Measurements from ENCODE around the gene BICRAL.
"Not testable (repeated sequence)": the region's sequence is repeated elsewhere in the genome, so short reads cannot be mapped to it uniquely, and the experiment has no call there.

Gene BICRAL

GRCh38 chr6:42901538-42901957 is 119.7 kb downstream of the BICRAL start:
- no peak overlapping the region for H3K4me3 ChIP-seq (ENCODE audit: insufficient read depth, low read length, poor library complexity, severe bottlenecking)
- H3F3A ChIP-seq (ENCODE audit: insufficient read depth) = no peaks in the 10 kb centered on the region
- no peak overlapping the region for H2AFZ ChIP-seq (ENCODE audit: low read depth, low read length, severe bottlenecking)
- H3K9me2 ChIP-seq (replicated peaks; ENCODE audit: insufficient read depth, low read length) = no peaks in the 10 kb centered on the region
- H3K27me3 ChIP-seq (ENCODE audit: low read length) = no peaks in the 10 kb centered on the region
- no peaks in the 10 kb centered on the region for H4K20me1 ChIP-seq (ENCODE audit: low read depth, low read length)
- H3K36me3 ChIP-seq (ENCODE audit: low read length) = no peaks in the 10 kb centered on the region
- H3K27ac ChIP-seq (ENCODE audit: low read depth, low read length) = no peak overlapping the region
- no peak overlapping the region for H3K9ac ChIP-seq (ENCODE audit: low read length)
- H3K79me2 ChIP-seq (ENCODE audit: insufficient read depth, low read length) = no peaks in the 10 kb centered on the region
- H3K4me2 ChIP-seq (ENCODE audit: low read depth, low read length, poor library complexity, severe bottlenecking) = no peak overlapping the region
- TF ChIP-seq CTCF (IDR thresholded peaks at IDR 0.05; ENCODE audit: insufficient read depth, low read length, poor library complexity, severe bottlenecking) = peak; percentile 92
- no peak for TF ChIP-seq EZH2phosphoT487 (conservative IDR thresholded peaks at IDR 0.05; ENCODE audit: low read length)
- H3K9me3 ChIP-seq (ENCODE audit: insufficient read depth, low read length) = no peaks in the 10 kb centered on the region

GRCh38 chr6:42902429-42903263 is 120.8 kb downstream of the BICRAL start:
- H4K20me1 ChIP-seq (ENCODE audit: low read depth, low read length); H2AFZ ChIP-seq (ENCODE audit: low read depth, low read length, severe bottlenecking); H3K9ac ChIP-seq (ENCODE audit: low read length); H3K27me3 ChIP-seq (ENCODE audit: low read length); H3K27ac ChIP-seq (ENCODE audit: low read depth, low read length); H3F3A ChIP-seq (ENCODE audit: insufficient read depth); H3K79me2 ChIP-seq (ENCODE audit: insufficient read depth, low read length); H3K4me3 ChIP-seq (ENCODE audit: insufficient read depth, low read length, poor library complexity, severe bottlenecking); H3K4me2 ChIP-seq (ENCODE audit: low read depth, low read length, poor library complexity, severe bottlenecking); H3K9me3 ChIP-seq (ENCODE audit: insufficient read depth, low read length); H3K9me2 ChIP-seq (replicated peaks; ENCODE audit: insufficient read depth, low read length); H3K36me3 ChIP-seq (ENCODE audit: low read length): not testable (repeated sequence)

GRCh38 chr6:42904467-42904866 is 122.6 kb downstream of the BICRAL start:
- Histone ChIP-seq H3K9me3 (ENCODE audit: insufficient read depth, low read length) (no peaks in the 10 kb centered on the region), H3K9ac (ENCODE audit: low read length) (no peak overlapping the region), H3K79me2 (ENCODE audit: insufficient read depth, low read length) (no peaks in the 10 kb centered on the region), H3K27ac (ENCODE audit: low read depth, low read length) (no peak overlapping the region), H4K20me1 (ENCODE audit: low read depth, low read length) (no peaks in the 10 kb centered on the region), H2AFZ (ENCODE audit: low read depth, low read length, severe bottlenecking) (no peak overlapping the region), H3K27me3 (ENCODE audit: low read length) (no peaks in the 10 kb centered on the region), H3F3A (ENCODE audit: insufficient read depth) (no peaks in the 10 kb centered on the region), H3K9me2 (replicated peaks; ENCODE audit: insufficient read depth, low read length) (no peaks in the 10 kb centered on the region), H3K4me3 (ENCODE audit: insufficient read depth, low read length, poor library complexity, severe bottlenecking) (no peak overlapping the region), H3K36me3 (ENCODE audit: low read length) (no peaks in the 10 kb centered on the region), H3K4me2 (ENCODE audit: low read depth, low read length, poor library complexity, severe bottlenecking) (no peak overlapping the region)
- TF ChIP-seq EZH2phosphoT487 (conservative IDR thresholded peaks at IDR 0.05; ENCODE audit: low read length) (no peak), CTCF (IDR thresholded peaks at IDR 0.05; ENCODE audit: insufficient read depth, low read length, poor library complexity, severe bottlenecking) (no peak)

- Histone ChIP-seq H3K9ac (ENCODE audit: low read length) (no peak overlapping the region), H3K9me3 (ENCODE audit: insufficient read depth, low read length) (no peaks in the 10 kb centered on the region), H2AFZ (ENCODE audit: low read depth, low read length, severe bottlenecking) (no peak overlapping the region), H3K9me2 (replicated peaks; ENCODE audit: insufficient read depth, low read length) (no peaks in the 10 kb centered on the region), H3K4me2 (ENCODE audit: low read depth, low read length, poor library complexity, severe bottlenecking) (no peak overlapping the region), H3K36me3 (ENCODE audit: low read length) (no peaks in the 10 kb centered on the region), H3K27ac (ENCODE audit: low read depth, low read length) (no peak overlapping the region), H3K79me2 (ENCODE audit: insufficient read depth, low read length) (no peaks in the 10 kb centered on the region), H3F3A (ENCODE audit: insufficient read depth) (no peaks in the 10 kb centered on the region), H3K27me3 (ENCODE audit: low read length) (no peaks in the 10 kb centered on the region), H4K20me1 (ENCODE audit: low read depth, low read length) (no peaks in the 10 kb centered on the region), H3K4me3 (ENCODE audit: insufficient read depth, low read length, poor library complexity, severe bottlenecking) (no peak overlapping the region)
- TF ChIP-seq EZH2phosphoT487 (conservative IDR thresholded peaks at IDR 0.05; ENCODE audit: low read length) (no peak), CTCF (IDR thresholded peaks at IDR 0.05; ENCODE audit: insufficient read depth, low read length, poor library complexity, severe bottlenecking) (no peak)
Observed at GRCh38 chr6:42907336-42907735, 125.5 kb downstream of the BICRAL start.
